Measurements from ENCODE around the gene F10.
A peak's percentile ranks its signal among the peaks of the same experiment; 100 is the strongest.
"Not testable (repeated sequence)": the region's sequence is repeated elsewhere in the genome, so short reads cannot be mapped to it uniquely, and the experiment has no call there.

F10 gene

DNA sequence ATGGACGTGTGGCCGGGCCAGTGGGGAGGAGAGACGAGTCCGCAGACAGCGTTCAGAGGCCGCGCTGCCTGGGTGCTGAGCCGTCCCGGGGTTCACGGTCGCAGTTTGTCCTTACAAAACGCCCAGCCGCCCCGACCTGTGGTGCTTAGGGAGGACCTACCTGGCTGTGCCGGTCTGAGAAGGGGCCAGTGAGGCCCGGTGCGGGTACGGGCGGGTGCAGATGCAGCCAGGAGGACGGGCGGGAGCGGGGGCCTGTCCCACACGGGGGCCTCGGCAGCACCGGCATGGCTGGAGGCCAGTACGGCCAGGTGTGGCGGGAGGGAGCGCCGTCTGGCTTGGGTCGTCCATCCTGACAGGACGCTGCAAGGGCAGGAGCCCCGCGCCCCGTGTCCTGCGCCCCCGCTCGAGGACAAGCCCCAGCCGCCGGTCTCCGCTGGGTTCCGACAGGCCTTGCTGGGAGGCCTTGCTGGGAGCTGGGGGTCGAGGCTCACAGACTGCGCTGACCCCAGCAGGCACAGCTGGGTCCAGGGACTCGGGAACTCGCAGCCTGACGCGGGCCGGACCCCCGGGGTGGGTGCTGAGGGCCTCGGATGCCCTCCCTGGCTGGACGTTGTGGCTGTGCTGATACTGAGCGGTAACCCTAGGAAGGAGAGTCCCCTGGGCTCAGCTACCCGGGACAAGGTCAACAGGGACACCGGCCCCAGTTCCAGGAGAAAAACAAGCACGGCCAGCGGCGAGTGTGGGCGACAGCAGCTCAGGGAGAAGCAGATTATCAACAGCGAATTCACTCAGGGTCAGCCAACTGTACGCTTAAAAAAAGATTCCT is 30.6 kb downstream of the F10 start:
- DNase-seq (ENCODE audit: low read depth, low spot score), result peak; percentile 38

DNA sequence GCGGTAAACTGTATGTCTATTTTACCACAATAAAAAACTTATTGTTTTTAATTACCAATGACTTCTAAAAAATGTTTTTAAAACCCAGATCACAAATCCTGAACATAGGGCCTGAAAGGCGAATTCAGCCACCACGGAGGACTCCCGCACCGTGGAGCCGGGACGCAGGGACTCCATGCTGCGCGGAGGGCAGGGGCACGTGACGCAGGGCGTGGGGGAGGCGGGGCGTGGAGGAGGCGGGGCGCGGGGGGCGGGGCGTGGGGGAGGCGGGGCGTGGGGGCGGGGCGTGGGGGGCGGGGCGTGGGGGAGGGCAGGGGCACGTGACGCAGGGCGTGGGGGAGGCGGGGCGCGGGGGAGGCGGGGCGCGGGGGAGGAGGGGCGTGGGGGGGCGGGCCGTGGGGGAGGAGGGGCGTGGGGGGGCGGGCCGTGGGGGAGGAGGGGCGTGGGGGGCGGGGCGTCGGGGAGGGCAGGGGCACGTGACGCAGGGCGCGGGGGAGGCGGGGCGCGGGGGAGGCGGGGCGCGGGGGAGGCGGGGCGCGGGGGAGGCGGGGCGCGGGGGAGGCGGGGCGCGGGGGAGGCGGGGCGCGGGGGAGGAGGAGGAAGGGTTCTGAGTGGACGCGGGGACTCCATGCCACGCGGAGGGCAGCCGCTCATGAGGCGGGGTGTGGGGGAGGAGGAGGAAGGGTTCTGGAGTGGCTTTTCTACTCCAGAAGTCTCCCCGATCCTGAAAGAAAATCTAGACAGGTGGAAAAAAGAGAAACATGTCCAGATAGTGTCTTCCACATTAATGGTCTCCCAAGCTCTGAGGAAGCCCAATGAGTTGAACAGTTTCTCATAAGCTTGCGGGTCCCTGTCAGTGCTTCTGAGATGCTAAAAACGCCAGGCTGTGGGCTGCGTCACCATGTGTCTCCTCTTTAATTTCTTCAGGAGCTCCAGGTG is 31.5 kb downstream of the F10 start:
- peak; percentile 81 for DNase-seq (ENCODE audit: low read depth, low spot score)

DNA sequence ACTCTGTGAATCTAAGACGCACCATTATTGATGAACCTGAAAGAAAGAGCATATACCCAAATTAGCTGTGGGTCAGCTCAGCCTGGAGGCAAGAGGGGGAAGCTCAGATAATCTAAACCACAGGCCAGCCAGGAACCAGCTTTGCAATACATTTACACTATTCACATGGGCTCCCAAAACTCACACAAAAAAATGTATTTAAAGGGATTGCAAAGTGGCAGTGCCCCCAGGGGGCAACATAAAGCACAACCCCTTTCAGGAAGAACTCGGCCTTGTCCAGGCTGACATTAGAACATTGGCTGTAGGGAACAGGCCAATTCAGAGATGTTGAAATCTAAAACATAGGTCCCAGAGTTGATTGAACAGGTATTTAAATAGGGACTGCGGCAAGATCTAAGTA is 32.6 kb downstream of the F10 start:
- DNase-seq (ENCODE audit: low read depth, low spot score), result no peak

DNA sequence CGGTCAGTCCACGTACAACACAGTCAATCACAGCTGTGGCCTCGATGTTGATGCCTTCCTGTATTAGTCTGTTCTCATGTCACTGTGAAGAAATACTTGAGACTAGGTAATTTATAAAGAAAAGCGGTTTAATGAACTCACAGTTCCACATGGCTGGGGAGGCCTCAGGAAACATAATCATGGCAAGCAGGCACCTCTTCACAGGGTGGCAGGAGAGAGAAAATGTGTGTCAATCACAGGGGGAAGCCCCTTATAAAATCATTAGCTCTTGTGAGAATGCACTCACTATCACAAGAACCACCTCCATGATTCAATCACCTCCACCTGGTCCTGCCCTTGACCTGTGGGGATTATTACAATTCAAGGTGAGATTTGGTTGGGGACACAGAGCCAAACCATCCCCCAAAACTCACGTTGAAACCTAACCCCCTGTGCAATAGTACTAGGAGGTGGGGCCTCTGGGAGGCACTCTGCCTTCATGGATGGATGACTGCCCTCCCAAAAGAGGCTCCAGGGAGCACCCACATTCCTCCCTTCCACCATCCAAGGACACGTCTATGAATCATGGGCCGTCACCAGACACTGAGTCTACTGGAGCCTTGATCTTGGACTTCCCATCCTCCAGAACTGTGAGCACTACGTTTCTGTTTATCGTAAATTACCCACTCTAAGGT is 33.5 kb downstream of the F10 start:
- DNase-seq (ENCODE audit: low read depth, low spot score), result no peak

DNA sequence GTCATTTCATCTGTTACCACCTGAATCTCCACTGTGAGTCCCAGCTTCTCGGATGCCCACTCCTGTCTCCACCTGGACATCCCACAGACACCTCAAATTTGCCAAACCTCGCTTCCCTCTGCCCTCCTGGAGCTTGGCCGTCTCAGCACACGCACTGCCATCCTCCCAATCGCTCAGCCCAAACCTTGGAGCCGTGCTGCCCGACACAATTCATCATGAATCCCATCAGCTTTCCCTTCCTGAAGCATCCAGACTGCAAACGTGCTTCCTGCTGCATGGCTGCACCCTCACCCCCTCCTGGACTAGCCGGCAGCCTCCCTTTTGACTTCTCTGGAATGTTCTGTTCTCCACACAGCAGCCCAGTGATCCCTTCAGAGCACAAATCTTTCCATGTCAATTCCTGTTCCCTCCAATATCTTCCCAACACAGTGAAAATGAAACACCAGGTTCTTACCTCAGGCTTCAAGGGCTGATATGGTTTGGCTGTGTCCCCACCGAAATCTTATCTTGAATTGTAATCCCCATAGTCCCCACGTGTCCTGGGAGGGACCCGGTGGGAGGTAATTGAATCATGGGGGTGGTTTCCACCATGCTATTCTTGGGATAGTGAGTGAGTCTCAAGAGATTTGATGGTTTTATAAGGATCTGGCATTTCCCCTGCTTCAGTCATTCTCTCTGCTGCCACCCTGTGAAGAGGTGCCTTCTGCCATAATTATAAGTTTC is 34.8 kb downstream of the F10 start:
- DNase-seq (ENCODE audit: low read depth, low spot score), result no peak

DNA sequence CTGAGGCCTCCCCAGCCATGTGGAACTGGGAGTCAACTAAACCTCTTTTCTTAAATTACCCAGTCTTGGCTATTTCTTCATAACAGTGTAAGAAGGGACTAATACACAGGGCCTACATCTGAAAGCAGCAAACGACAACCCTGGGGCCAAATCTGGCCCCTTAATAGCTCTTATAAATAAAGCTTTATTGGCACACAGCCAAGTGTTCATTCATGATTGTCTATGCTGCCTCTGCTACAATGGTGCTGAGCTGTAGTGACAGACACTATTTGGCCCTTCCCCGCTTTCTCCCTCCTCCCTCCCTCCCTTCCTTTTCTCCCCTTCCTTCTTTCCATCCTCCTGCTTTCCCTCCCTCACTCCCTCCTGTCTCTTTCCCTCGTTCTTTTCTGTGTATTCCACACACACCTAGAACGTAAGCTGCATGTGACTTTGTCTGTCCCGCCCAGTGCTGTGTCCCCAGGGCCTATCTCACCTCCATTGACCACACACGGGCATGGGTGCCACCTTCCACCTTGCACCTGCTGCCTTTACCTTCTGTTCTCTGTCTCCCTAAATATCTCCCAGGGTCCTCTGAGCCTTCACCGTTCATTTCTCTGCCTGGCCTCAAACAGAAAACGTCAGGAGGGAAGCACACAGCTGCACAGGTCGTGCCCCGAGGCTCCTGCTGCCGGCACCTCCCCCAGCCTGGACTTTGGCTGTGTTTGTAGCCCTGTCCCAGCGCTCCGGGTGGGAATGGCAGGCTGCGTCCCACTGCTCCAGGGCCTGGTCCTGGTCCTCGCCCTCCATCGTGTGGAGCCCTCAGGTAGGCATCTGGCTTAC is 35.5 kb downstream of the F10 start, which contains the start of gene PROZ:
PROZ (plus strand) TSS at position 720 of the 819 bp plus-strand sequence; CDS start at position 733, 13 bp downstream.
- no peak for DNase-seq (ENCODE audit: low read depth, low spot score)

DNA sequence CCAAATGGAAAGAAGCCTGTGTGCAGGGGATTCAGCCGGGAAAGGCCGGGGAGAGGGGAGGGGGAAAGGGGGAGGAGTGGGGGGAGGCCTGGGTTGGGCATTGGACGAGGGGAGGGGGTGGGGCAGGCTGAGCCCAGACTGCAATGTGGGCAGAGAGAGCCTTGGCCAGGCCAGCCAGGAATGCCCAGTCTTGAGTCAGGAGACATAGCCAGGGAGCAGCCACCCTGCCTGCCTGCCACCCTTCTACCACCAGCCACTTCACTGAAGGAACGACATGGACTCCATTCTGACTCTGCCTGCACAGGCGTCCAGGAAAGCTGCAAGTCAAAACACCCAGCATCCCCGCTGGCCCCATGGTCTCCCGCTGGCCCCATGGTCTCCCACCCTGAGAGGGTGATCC is 36.3 kb downstream of the F10 start:
- DNase-seq (ENCODE audit: low read depth, low spot score), result no peak

DNA sequence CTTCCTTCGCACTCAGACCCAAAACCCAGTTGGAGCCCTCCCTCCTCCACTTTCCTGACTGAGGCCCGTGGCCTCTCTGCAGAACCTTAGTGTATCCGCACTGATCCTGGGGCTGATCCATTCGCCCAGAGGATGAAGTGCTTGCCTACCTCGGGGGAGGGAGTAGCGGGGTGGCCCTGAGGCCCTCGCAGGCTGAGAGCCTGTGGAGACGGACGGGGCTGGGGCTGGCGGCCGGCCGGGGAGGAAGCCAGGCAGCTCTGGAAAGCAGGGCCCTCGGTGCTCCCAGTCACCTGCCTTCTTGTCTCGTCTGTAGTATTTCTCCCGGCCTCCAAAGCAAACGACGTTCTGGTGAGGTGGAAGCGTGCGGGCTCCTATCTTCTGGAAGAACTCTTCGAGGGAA is 37.1 kb downstream of the F10 start:
- no peak for DNase-seq (ENCODE audit: low read depth, low spot score)

DNA sequence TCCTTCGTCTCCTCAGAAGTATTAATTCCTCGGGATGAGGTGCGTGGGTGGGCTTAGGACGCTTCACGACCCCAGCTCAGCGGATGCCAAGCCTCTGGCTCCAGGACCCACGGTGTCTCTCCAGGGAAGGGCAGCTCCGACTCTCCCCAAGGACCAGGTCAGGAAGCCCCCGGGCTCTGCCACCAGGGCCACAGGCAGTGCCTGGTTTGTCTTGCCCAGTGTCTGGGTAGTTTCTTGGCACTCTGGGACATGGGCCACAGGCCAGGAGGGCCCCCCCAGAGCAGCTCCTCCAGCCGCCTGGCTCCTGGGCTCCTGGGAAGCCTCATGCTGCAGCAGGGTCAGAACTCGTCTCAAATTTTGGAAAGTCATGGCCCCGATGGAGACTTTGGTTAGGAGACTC is 38.4 kb downstream of the F10 start:
- no peak for DNase-seq (ENCODE audit: low read depth, low spot score)

DNA sequence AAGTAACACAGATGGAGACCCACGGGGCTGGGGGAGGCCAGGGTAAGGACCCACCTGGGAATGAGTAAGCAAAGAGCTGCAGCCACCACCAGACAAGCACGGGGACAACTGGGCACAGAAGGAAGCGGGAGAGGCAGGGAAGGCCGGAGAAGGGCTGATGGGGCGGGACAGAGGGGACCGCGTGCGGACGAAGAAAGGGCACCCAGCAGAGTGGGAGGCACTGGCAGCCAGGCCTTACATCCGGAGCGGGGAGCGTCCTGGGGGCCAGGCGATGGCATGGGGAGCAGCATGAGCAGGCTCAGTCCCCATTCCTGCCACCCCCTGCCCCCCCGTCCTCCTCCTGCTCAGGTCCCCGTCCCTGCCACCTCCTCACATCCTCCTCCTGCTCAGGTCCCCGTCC is 38.8 kb downstream of the F10 start:
- DNase-seq (ENCODE audit: low read depth, low spot score), result no peak

DNA sequence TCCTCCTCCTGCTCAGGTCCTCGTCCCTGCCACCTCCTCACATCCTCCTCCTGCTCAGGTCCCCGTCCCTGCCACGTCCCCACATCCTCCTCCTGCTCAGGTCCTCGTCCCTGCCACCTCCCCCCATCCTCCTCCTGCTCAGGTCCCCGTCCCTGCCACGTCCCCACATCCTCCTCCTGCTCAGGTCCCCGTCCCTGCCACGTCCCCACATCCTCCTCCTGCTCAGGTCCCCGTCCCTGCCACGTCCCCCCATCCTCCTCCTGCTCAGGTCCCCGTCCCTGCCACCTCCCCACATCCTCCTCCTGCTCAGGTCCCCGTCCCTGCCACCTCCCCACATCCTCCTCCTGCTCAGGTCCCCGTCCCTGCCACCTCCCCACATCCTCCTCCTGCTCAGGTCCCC is 39.4 kb downstream of the F10 start:
- not testable (repeated sequence) for DNase-seq (ENCODE audit: low read depth, low spot score)

DNA sequence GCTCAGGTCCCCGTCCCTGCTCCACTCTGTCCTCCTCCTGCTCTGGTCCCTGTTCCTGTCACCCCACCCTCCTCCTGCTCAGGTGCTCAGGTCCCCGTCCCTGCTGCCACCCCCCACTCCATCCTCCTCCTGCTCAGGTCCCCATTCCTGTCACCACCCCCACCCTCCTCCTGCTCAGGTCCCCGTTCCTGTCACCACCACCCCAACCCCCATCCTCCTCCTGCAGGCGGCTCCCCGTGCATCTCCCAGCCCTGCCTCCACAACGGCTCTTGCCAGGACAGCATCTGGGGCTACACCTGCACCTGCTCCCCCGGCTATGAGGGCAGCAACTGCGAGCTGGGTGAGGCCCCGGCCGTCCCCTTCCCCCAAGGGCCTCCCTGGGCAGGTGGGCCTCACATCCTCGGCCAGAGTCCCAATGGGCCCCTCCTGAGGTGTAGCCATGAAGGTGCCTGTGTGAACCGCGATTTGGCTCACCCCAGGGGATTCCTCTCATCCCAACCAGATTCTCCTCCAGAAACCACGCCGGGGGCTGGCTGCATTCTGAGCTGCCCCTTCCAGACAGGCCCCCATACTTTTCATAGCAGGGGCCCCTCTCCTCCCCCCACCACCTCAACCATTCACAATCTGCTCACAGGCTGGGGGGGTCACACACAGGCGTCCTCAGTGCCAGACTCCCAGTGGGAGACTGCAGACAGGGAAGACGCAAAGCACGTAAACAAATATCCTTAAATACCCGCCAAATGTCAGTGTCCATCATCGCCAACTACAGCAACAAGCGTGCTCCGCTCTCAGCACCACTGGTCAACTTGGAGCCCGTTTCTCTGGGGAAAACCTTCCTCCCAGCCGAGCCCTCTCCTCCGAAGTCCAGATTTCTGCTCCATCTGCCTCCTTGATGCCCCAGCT is 40.4 kb downstream of the F10 start:
- no peak for DNase-seq (ENCODE audit: low read depth, low spot score)

DNA sequence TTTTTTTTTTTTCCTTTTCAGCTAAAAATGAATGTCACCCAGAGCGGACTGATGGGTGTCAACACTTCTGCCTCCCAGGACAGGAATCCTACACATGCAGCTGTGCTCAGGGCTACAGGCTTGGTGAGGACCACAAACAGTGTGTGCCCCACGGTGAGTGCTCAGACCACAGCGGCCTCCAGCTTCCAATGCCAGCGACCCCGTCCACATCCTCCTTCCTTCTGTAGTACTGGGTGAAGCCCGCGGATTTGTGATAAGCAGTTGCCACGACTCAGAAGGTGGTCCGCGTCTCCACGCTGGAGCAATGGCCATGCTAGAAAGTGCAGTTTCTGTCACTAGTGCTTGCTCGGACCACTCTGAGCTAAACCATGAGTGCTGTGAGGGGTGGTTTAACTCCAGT is 41.9 kb downstream of the F10 start:
- no peak for DNase-seq (ENCODE audit: low read depth, low spot score)

DNA sequence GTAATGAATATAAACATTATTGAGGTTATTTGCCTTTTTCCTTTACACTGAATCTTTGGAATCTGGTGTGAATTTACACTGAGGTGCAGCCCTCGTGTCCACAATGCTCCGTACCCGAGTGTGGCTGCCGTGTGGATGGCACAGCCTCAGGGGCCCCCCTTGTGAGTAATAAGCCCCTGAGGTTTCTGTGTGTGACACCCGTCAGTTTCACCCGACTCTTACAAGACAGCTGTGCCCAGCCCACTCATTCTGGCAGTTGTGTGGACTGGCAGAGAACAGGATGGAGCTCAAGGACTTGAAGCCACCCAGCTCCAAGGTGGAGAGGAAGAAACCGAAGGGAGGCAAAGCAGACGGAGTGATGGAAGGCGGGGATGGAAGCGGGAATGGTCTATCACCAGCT is 43.7 kb downstream of the F10 start:
- no peak for DNase-seq (ENCODE audit: low read depth, low spot score)

DNA sequence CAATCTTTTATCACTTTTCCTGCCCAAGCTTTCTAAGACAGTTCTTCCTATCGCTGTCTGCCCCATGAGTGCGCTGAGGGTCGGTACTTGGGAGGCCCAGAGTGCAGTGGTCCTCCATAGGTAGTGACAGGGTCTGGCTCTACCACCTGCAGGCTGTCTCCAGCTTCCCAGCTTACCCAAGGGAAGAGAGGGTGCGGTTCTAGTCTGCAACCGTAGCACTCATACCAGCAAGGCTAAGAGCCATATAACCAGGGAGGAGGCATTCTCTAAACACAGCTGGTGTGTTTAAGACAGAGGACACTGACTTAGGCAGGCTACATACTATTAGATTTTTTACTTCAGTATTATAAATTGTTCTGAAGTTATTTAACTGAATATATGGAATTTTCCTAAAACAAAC is 44.1 kb downstream of the F10 start:
- DNase-seq (ENCODE audit: low read depth, low spot score), result no peak

DNA sequence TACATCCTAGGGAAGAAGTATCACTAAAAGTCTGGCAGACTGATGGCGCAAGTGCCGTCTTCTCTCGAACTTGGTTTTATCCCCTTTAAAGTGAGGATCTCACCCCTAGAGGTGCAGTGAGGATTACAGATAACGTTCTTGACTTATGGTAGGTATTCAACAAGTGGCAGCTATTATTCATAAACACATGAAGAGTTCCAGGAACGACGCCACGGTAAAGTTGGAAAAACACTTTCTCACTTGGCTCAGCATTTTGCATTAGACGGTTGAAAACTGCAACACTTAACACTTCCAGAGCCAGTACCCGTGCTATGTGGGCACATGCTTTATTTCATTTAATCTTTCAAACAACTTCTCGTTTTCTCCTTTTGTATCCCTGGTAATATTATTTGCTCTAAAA is 44.6 kb downstream of the F10 start:
- no peak for DNase-seq (ENCODE audit: low read depth, low spot score)

DNA sequence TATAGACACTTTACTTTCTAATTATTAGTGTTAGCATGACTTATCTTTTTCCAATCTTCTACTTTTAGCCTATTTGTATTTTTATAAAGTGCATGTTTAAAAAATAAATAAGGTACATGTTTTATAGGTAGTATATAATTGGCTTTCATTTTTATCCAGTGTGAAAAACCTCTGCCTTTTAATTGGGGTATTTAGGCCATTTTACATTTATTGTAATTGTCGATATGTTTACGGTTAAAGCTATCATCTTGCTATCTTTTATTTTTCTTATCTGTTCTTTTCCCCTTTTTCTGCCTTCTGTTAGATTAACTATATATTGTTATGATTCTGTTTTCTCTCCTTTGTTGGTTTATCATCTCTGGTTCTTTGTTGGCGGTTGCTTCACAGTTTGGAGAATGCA is 45.0 kb downstream of the F10 start:
- DNase-seq (ENCODE audit: low read depth, low spot score), result no peak

DNA sequence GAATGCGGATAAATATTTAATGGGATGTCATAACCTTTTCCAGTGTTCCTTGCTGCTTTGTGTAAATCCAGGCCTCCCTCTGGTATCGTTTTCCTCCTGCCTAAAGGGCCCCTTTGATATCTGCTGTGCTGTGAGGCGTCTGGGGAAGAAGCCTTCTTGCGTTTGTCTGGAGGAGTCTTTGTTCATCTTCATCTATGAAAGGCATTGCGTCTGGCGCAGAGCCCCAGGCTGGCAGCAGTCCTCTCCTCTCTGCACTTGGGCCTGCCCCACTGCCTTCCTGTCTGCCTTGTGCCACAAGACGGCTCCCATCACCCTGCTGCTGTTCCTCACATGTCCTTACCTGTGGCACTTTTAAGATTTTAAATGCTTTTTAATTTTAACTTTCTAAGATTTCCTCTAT is 45.6 kb downstream of the F10 start:
- no peak for DNase-seq (ENCODE audit: low read depth, low spot score)

All from astrocyte of the hippocampus (primary cell).